Tibial nerve (tissue), 4 donors: ENCODE results near the gene IQSEC3.

Experiments
- CTCF ChIP-seq, 5 experiments: fragments of 200-600 bp in 3 of 5; fragments of 450-650 bp in 2 of 5; sonication (generic) in 3 of 5; IDR thresholded peaks; one replicate each; pipeline ENCODE4 v1.5.1; 2016 to 2019; ENCODE audit warnings: antibody characterized with exemption in 5 of 5, mild to moderate bottlenecking in 3 of 5, moderate library complexity in 2 of 5
- EP300 ChIP-seq, 2 donors: sonication (generic); formaldehyde crosslinking; IDR thresholded peaks; one replicate each; pipeline ENCODE4 v1.6.1; 2017; ENCODE audit warnings: antibody characterized with exemption in 2 of 2, mild to moderate bottlenecking in 1 of 2

- TF ChIP-seq CTCF (IDR thresholded peaks at IDR 0.05), result no peak
- no peak for TF ChIP-seq EP300 (IDR thresholded peaks at IDR 0.05)
Measured at GRCh38 chr12:160858-161257, 94.3 kb downstream of the IQSEC3 start.
